HL-60/S4 treated with phorbol 12-myristate 13-acetate at 8.2 ng/mL for 4 days and 3 days (cell line): Measurements from ENCODE around the gene GIPC2.
"Not testable (repeated sequence)": the region's sequence is repeated elsewhere in the genome, so short reads cannot be mapped to it uniquely, and the experiment has no call there.

ENCODE experiments used
- in situ Hi-C: fragments of 300-500 bp; cut with MboI; formaldehyde crosslinking; loops from 2 replicates; pipeline ENCODE4 v1.15.0; 2022; ENCODE audit warnings: low sequenced_read_pairs

The GIPC2 gene

GRCh38 chr1:78045926-78046778, at the start of gene GIPC2:
TSS of gene GIPC2 (plus strand) at chr1:78045966. CDS start at chr1:78046095, 129 bp downstream.
- in situ Hi-C loops, result no loop called here

- in situ Hi-C loops, result no loop called here
Measured at GRCh38 chr1:77996734-77997133, 49.0 kb upstream of the GIPC2 start.

DNA sequence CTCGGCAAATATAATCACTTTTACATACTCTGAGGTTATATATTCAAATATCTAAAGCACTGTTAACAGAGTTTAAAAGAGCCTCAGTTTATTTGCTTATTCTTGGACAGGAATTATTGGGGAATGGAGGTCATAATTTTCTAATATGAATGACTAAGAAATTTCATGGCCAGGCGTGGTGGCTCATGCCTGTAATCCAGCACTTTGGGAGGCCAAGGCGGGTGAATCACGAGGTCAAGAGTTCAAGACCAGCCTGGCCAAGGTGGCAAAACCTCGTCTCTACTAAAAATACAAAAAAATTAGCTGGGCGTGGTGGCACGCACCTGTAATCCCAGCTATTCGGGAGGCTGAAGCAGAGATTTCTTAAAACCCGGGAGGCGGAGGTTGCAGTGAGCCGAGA, 45.2 kb upstream of the GIPC2 start:
- in situ Hi-C loops, result not testable (repeated sequence)

- in situ Hi-C loops, result no loop called here
Measured at GRCh38 chr1:78003070-78003746, 42.6 kb upstream of the GIPC2 start.

DNA sequence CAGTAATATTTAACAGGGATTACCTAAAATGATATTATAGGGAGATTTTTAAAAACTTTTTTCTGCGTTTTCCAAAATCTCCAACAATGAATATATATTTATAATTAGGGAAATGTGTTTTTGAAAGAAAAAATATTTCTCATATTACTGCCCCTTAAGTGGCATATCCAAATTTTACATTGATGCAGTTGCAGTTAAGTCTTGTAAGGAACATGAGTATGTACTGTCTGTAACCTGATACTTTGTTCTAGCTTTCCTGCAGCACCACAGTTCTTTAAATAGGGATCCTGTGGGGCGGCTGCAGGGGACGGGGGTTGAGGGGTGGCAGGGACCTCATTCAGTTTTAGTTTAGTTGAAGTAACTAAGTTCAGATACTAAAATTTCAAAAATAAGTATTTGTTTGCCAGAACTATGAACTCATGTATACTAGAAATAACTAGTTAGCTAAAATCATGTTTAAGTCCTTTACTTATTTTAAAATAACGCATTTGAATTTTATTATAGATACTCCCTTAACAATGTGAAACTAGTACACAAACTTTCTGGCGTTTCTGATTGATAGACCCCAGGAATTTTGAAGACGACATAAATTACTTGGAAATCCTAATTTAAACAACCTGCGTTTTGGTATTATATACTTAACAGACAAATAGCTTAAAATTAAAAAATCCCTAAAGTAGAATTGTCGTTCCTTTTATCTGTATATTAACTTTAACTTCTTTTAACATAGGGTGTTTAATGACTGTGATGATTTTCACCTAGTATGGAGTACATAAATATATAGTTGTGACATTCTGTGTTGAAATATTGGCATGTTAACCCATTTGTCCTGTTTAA, 41.7 kb upstream of the GIPC2 start:
- in situ Hi-C loops, result no loop called here

GRCh38 chr1:78004719-78005447, 40.9 kb upstream of the GIPC2 start, which contains the start of gene DNAJB4:
TSS of gene DNAJB4 (plus strand) at chr1:78004939. CDS start at chr1:78005111, 172 bp downstream.
- in situ Hi-C loops, result no loop called here

GRCh38 chr1:78005448-78005722, 40.4 kb upstream of the GIPC2 start:
- in situ Hi-C loops, result no loop called here

- in situ Hi-C loops, result no loop called here
Measured at GRCh38 chr1:78005755-78006154, 40.0 kb upstream of the GIPC2 start.

DNA sequence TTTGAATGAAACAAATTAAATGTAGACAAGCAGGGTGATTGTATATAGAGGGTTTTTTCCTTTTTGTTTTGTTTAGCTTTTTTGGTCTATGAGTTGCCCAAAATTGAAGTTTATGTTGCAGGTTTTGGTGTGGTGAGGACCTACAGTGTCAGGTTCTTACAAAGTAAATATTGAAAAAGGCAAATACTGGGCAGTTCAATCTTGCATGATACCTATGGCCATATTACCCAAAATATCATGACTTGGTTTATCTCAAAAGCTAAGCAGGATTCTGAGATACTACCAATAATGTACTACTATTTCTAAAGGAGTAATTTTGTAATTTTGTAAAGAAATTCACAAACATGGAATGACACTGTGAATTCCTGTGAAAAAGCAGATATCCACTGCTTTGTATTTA, 39.2 kb upstream of the GIPC2 start:
- in situ Hi-C loops, result no loop called here

GRCh38 chr1:78007677-78008341, 38.0 kb upstream of the GIPC2 start:
- in situ Hi-C loops, result no loop called here

DNA sequence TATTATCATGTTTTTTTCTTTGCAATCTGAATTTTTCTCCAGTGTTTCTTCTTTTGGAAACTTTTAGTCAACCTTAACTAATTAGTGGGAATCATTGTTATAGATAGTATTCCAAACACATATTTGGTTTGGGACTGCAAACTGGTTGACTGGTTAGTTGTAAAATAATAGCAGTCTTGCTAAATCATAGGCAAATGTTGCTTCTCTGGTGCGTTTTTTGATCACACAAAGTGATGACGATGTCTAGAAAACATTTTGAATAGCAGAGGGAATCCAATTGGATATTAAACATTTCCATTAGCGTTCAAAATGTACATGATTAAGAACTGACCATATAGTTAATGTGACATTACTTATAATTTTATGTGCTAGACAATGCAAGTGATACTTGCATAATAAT, 36.5 kb upstream of the GIPC2 start:
- in situ Hi-C loops, result no loop called here

DNA sequence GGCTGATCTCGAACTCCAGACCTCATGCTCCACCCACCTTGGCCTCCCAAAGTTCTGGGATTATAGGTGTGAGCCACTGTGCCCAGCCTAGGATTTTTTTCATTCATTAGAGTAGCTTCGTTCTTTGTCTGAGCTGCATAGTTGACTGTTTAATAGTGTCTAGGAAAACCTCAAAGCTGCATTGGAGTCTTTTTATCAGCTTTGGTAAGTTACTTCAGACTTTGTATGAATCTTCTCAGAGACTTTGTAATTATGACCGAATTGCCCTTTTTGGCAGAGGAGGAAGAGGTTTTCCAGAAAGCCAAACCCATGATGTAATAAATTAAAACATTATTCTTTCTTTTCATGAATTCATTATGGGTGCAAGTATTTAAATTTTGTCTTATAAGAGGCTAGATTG, 35.9 kb upstream of the GIPC2 start:
- in situ Hi-C loops, result no loop called here

DNA sequence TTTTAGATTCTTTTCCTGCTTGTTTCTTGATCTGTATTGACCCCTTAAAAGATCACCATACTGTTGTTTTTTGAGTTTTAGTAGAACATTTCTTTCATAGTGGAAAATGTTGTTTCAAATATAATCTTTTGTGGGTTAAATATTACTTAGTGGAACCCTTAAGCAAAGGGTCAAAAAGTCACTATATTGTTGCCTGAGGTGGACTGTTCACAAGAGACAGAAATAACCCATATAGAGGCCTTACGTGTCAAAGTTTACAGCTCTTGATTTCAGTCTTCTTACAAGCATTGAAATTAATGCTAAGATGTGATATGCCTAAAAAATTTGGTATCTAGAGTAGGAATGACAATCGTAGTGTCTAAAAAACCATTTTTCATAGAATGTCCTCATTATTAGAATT, 34.7 kb upstream of the GIPC2 start:
- in situ Hi-C loops, result no loop called here

DNA sequence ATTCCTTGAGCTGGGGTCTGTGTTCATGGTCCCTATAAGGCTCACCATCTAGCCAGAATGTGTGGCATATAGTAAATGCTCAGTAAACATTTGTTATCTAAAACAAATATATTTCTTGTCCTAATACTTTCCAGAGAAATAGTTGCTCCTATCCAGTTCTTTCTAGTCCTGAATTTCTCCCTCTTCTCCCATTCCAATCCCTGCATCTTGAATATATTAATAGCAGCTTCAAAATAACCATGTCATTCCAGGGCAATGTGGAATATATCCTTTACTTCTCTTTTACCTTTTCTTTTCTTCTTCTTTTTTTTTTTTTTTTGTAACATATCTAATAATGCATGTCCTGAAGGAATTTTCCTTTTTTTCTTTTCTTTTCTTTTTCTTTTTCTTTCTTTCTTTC, 30.6 kb upstream of the GIPC2 start:
- in situ Hi-C loops, result no loop called here

DNA sequence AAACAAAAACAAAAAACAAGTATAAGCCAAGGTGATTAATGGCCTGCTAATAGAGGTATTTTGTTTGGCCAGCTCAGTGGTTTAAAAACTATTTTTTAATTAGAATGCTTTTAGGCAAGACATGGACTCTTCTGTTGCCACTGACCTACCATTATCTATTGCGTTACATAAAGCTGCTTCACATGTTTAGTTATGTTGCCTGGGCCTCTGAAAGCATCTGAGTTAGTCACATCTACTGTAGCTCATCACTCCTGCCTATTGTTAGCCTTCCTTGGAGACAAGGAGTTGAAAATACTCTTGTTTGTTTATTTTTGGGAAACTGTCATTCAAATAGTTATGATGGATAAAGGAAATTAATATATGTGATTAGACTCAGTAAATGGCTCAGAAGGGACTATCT, 26.7 kb upstream of the GIPC2 start:
- in situ Hi-C loops, result no loop called here

GRCh38 chr1:78021134-78021533, 24.6 kb upstream of the GIPC2 start:
- in situ Hi-C loops, result not testable (repeated sequence)

- in situ Hi-C loops, result no loop called here
Measured at GRCh38 chr1:78029793-78030192, 16.0 kb upstream of the GIPC2 start.

GRCh38 chr1:78032996-78033796, 12.6 kb upstream of the GIPC2 start:
- in situ Hi-C loops, result no loop called here

DNA sequence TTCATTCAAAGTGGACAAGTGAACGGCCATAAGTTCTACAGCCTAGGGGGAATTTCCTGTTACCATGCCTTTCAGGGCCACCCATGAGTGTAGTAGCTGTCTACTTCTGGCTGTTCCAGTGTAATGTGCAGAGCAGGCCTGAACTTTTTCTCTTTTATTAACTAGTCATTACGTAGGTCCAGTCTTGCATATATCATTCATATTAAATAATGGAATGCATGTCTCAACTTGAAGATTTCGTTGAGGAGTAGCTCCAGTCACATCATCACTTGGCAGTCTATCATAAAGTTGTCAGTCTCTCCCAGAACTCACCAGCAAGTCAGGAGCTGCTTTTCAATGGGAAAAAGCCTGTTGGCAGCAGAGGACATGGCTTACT, 12.0 kb upstream of the GIPC2 start:
- in situ Hi-C loops, result no loop called here

- in situ Hi-C loops, result no loop called here
Measured at GRCh38 chr1:78035121-78035520, 10.6 kb upstream of the GIPC2 start.
